ENCODE results near the gene PDE11A. TPM values are rescaled to one million over a fixed set of nuclear protein-coding genes. Genes with fewer than 3 reads are reported as not detected.
"Not testable (repeated sequence)": the region's sequence is repeated elsewhere in the genome, so short reads cannot be mapped to it uniquely, and the experiment has no call there.

Gene PDE11A
- total RNA-seq, 4 donors from 2014 or later: 0.37 to 1.2 (median 1.1) TPM; not detected in 1

- H3K36me3 ChIP-seq: no peaks in the 10 kb centered on the region
- no peak for TF ChIP-seq POLR2A (IDR thresholded peaks at IDR 0.05)
- TF ChIP-seq EP300 (IDR thresholded peaks at IDR 0.05; ENCODE audit: low read depth): no peak
- no peak for TF ChIP-seq POLR2AphosphoS5 (IDR thresholded peaks at IDR 0.05)
- no peak for TF ChIP-seq CTCF (IDR thresholded peaks at IDR 0.05)
- no peak overlapping the region for H3K27ac ChIP-seq
- WGBS, 2 donors (ENCODE audit: low coverage in 1 of 2): 87 to 88% methylated on average over 2 to 3 of the region's 3 CpGs
- no peak overlapping the region for H3K4me3 ChIP-seq
- H3K27me3 ChIP-seq: no peaks in the 10 kb centered on the region
- intact Hi-C loops (cut with DNase I; ENCODE audit: low total_unique reads) (no loop called here), in situ Hi-C loops (cut with MboI; ENCODE audit: low pct_ligation_motif_present in 1 of 4, low pct_unique_long_range_greater_than_20kb in 1 of 4, low sequenced_read_pairs in 3 of 4) (no loop called here)
- DNase-seq: no peak
- H3K9me3 ChIP-seq: no peaks in the 10 kb centered on the region
- H3K4me1 ChIP-seq: no peaks in the 10 kb centered on the region
Observed at GRCh38 chr2:177970670-177971454, 101.7 kb downstream of the PDE11A start.

GRCh38 chr2:177964892-177965291 lies 107.7 kb downstream of the PDE11A start:
- H3K4me1 ChIP-seq: no peaks in the 10 kb centered on the region
- TF ChIP-seq POLR2AphosphoS5 (IDR thresholded peaks at IDR 0.05) (no peak), EP300 (IDR thresholded peaks at IDR 0.05; ENCODE audit: low read depth) (no peak), POLR2A (IDR thresholded peaks at IDR 0.05) (no peak), CTCF (IDR thresholded peaks at IDR 0.05) (no peak)
- no peak overlapping the region for H3K27ac ChIP-seq
- 40 to 43% methylated on average over 1 of the region's 1 CpG for WGBS, 2 donors (ENCODE audit: low coverage in 1 of 2)
- in situ Hi-C loops (cut with MboI; ENCODE audit: low pct_ligation_motif_present in 1 of 4, low pct_unique_long_range_greater_than_20kb in 1 of 4, low sequenced_read_pairs in 3 of 4): no loop called here
- intact Hi-C loops (cut with DNase I; ENCODE audit: low total_unique reads): no loop called here
- DNase-seq: no peak
- no peak overlapping the region for H3K4me3 ChIP-seq
- H3K9me3 ChIP-seq: no peaks in the 10 kb centered on the region
- no peaks in the 10 kb centered on the region for H3K36me3 ChIP-seq
- no peaks in the 10 kb centered on the region for H3K27me3 ChIP-seq

GRCh38 chr2:177952151-177952550 lies 120.4 kb downstream of the PDE11A start:
- Histone ChIP-seq H3K27me3 (no peaks in the 10 kb centered on the region), H3K36me3 (no peaks in the 10 kb centered on the region), H3K4me3 (no peak overlapping the region), H3K9me3 (no peaks in the 10 kb centered on the region), H3K27ac (no peak overlapping the region), H3K4me1 (no peaks in the 10 kb centered on the region)
- 0 to 29% methylated on average over 1 of the region's 1 CpG for WGBS, 2 donors (ENCODE audit: low coverage in 1 of 2)
- DNase-seq: no peak
- TF ChIP-seq POLR2A (IDR thresholded peaks at IDR 0.05): no peak
- TF ChIP-seq POLR2AphosphoS5 (IDR thresholded peaks at IDR 0.05): no peak
- TF ChIP-seq CTCF (IDR thresholded peaks at IDR 0.05): no peak
- TF ChIP-seq EP300 (IDR thresholded peaks at IDR 0.05; ENCODE audit: low read depth): no peak
- intact Hi-C loops (cut with DNase I; ENCODE audit: low total_unique reads): no loop called here
- in situ Hi-C loops (cut with MboI; ENCODE audit: low pct_ligation_motif_present in 1 of 4, low pct_unique_long_range_greater_than_20kb in 1 of 4, low sequenced_read_pairs in 3 of 4): no loop called here

GRCh38 chr2:177947598-177947997 lies 125.0 kb downstream of the PDE11A start:
- H3K27me3 ChIP-seq; H3K4me3 ChIP-seq; H3K9me3 ChIP-seq; in situ Hi-C loops (cut with MboI; ENCODE audit: low pct_ligation_motif_present in 1 of 4, low pct_unique_long_range_greater_than_20kb in 1 of 4, low sequenced_read_pairs in 3 of 4); H3K4me1 ChIP-seq; intact Hi-C loops (cut with DNase I; ENCODE audit: low total_unique reads); H3K27ac ChIP-seq; DNase-seq; H3K36me3 ChIP-seq: not testable (repeated sequence)
- 100% methylated on average over 1 of the region's 3 CpGs for WGBS, 2 donors (ENCODE audit: low coverage in 1 of 2)

- H3K9me3 ChIP-seq; H3K27ac ChIP-seq; H3K27me3 ChIP-seq; H3K36me3 ChIP-seq; H3K4me1 ChIP-seq; DNase-seq; intact Hi-C loops (cut with DNase I; ENCODE audit: low total_unique reads); H3K4me3 ChIP-seq; in situ Hi-C loops (cut with MboI; ENCODE audit: low pct_ligation_motif_present in 1 of 4, low pct_unique_long_range_greater_than_20kb in 1 of 4, low sequenced_read_pairs in 3 of 4): not testable (repeated sequence)
- WGBS, 2 donors (ENCODE audit: low coverage in 1 of 2): 95 to 96% methylated on average over 4 to 13 of the region's 14 CpGs
Observed at GRCh38 chr2:177944530-177944929, 128.0 kb downstream of the PDE11A start.

Data from transverse colon (tissue), 4 donors.